ENCODE results near the gene SSR4.
"Not testable (repeated sequence)": the region's sequence is repeated elsewhere in the genome, so short reads cannot be mapped to it uniquely, and the experiment has no call there.

Gene SSR4

GRCh38 chrX:153804100-153804595 lies 9.7 kb downstream of the SSR4 start:
- DNase-seq (ENCODE audit: low read depth in 2 of 2) = no peak

DNA sequence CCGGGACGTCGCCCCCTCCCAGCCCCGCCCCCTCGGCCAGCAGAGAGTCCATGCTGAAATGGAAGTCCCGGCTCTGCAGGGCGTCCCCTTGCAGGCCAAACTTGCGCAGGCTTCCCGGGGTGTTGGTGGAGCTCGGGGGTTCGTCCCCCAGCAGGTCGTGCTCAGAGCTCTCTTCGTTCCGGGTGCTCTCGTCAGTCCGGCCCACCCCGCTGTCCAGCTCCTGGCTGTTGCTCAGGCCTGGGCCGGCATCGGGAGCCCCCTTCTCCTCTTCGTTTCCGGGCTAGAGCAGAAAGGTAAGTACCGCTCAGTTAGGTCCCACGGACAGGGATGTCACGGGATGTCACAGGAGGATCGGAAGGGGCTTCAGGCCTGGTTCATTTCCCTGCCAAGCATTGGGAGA lies 10.2 kb downstream of the SSR4 start:
- DNase-seq (ENCODE audit: low read depth in 2 of 2) = no peak

DNA sequence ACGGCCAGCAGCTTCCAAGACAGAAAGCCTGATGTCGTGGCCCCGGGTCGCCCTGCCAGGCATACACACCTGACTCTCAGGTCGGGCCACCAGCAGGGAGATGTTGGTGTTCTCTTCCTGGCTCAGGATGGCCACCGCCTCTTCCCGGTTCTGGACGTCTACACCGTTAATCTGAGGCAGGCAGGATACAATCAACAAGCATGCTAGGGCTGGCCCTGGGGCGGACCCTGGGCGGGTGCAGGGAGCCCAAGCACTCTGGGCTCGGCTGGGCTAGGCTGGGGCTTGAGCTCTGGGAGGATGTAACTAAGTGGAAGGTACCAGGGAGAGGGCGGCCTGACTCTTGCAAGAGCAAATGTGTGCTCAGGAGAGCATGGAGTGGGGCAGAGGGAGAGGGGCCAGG lies 11.0 kb downstream of the SSR4 start:
- DNase-seq (ENCODE audit: low read depth in 2 of 2) = no peak

- no peak for DNase-seq (ENCODE audit: low read depth in 2 of 2)
These were observed 12.6 kb downstream of the SSR4 start for GRCh38 chrX:153806999-153807575.

DNA sequence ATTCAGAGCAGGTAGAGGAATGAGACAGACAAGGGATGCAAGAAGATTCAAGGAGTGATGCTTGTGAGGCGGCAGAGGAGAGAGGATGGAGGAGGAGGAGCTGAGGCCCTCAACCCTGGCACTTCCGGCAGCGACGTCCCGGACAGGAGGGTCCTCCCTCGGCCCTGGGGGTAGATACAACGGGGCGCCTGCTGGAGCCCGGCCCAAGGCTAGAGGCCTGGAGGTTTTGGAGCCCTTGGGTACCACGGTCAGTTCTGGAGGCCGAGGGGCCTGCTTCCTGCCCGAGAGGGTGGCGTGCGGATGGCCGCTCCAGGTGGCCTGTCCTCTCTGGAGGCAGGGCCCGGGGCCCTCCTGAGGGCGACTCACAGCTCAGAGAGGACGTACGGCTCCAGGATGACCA lies 13.5 kb downstream of the SSR4 start:
- DNase-seq (ENCODE audit: low read depth in 2 of 2) = no peak

GRCh38 chrX:153812220-153812619 lies 17.8 kb downstream of the SSR4 start:
- DNase-seq (ENCODE audit: low read depth in 2 of 2) = no peak

DNA sequence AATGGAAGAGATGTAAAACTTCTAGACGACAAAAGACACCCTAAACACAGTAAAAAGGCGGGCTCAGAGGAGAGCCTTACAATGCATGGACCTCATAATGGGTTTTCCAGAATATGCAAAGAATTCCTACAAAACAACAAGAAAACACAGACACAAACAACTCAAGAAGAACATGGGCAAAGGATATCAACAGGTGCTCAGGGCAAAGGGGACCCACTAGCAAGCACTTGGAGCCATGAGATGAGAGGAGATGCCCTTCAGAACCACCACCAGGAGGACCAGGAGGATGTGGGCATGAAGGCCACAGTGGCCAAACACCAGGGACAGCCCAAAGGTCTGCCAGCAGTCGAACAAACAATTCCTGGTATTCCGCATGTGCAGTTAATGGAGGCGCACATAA lies 18.7 kb downstream of the SSR4 start:
- DNase-seq (ENCODE audit: low read depth in 2 of 2) = no peak

DNA sequence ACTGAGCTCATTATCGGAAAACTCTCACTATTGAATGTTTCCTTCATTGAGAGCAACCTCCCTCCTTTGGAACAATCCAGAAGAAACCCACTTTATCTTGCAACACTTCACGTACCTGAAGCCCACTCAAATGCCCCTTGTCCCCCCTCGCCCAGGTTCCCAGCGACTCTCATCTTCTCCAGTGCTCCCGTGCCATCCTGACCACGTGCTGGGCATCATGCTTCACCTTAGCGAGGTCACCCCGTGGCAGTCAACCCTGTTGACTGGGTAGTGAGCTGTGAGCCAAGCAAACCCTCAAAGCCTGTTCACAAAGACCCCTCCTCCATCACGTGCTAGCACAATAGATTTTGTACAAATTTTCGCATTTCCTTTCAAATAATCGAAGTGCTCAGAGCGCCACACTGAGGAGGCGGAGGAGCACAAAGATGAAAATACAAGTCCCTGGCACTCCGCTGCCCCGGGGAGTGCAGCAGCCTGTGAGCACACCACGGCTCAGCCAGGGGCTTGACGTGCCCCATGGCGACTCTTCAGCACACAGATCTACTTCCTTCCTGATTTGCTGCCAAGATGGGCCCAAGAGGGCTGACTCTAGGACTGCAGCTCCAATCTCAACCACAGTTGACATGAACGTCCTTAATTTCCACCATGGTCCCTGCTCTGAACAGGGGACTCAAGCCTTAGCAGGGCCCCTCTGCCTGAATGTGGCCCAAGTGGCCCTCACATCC lies 20.3 kb downstream of the SSR4 start:
- DNase-seq (ENCODE audit: low read depth in 2 of 2) = no peak

GRCh38 chrX:153816831-153817690 lies 22.6 kb downstream of the SSR4 start:
- peak in 1 of 2 donors; percentile 18 for DNase-seq (ENCODE audit: low read depth in 2 of 2)

DNA sequence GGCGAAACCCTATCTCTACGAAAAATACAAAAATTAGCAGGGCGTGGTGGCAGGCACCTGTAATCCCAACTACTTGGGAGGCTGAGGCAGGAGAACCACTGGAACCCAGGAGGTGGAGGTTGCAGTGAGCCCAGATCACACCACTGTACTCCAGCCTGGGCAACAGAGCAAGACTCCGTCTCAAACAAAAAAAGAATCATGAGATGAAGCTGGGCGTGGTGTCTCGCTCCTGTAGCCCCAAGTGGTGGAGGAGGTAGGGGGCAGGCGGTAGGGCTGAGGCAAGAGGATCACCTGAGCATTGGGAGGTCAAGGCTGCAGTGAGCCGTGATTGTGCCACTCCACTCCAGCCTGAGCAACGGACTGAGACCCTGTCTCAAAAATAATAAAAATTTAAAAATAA lies 23.6 kb downstream of the SSR4 start:
- not testable (repeated sequence) for DNase-seq (ENCODE audit: low read depth in 2 of 2)

- DNase-seq (ENCODE audit: low read depth in 2 of 2) = peak in 1 of 2 donors; percentile 39
These were observed 24.3 kb downstream of the SSR4 start for GRCh38 chrX:153818571-153819383.

- DNase-seq (ENCODE audit: low read depth in 2 of 2) = no peak
These were observed 25.0 kb downstream of the SSR4 start for GRCh38 chrX:153819384-153820040.

DNA sequence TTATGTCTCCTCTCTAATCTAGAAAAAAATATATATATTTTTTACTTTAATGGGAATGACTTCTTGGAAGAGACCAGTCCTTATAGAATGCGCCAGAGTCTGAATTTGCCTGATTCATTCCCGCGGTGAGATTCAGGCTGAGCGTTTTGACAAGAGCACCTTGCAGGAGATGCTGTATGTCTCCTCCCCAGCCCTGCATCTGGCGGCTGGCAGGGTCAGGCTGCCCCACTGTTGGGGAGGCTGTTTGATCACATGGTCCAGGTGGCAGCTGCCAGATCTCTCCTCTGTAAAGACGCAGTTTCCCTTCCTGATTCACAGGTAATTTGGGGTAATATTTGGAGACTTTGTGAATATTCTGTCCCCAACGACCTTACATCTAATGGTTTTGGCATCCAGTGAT lies 26.1 kb downstream of the SSR4 start:
- DNase-seq (ENCODE audit: low read depth in 2 of 2) = no peak

- no peak for DNase-seq (ENCODE audit: low read depth in 2 of 2)
These were observed 26.6 kb downstream of the SSR4 start for GRCh38 chrX:153821066-153821465.

DNA sequence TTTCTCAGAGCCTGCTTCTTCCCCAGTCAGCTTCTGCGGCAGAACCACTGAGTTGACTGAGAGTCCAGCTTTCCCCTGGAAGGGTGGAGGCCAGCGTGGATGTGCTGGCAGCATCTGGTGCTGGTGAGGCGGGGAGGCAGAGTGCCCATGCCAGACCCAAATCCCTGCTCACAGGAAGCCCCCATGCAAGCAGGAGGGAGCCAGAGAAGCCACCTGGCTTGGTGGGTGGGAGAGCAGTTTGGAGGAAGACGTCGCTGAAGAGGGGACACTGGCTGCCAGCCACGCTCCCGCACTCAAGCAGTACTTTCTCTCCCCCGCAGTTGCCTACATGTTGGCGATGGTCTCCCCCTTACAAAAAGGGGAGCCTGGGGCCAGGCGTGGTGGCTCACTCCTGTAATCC lies 29.9 kb downstream of the SSR4 start:
- DNase-seq (ENCODE audit: low read depth in 2 of 2) = no peak

- DNase-seq (ENCODE audit: low read depth in 2 of 2) = no peak
These were observed 30.6 kb downstream of the SSR4 start for GRCh38 chrX:153825042-153825441.

- no peak for DNase-seq (ENCODE audit: low read depth in 2 of 2)
These were observed 32.5 kb downstream of the SSR4 start for GRCh38 chrX:153827016-153827415.

GRCh38 chrX:153827903-153828302 lies 33.4 kb downstream of the SSR4 start:
- no peak for DNase-seq (ENCODE audit: low read depth in 2 of 2)

DNA sequence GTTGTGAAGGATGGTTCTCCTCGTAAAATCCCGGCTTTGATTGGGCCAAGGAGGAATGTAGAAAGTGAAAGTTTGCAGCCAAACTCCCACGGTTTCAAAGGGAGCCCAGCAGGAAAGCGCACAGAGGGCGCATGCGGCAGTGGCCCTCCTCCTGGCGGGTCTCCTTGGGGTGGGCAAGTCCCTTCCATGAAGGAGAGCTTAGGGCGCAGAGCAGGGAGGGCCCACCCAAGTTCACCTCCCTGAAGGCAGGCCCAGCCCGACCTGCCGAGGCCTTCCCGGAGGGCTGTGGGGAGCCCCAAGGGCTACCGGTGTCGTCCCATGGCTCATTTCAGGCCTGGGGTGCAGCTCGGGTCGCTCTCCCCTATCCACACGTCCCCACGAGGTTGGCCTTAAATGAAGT lies 33.8 kb downstream of the SSR4 start:
- no peak for DNase-seq (ENCODE audit: low read depth in 2 of 2)

GRCh38 chrX:153828723-153829548 lies 34.5 kb downstream of the SSR4 start:
- no peak for DNase-seq (ENCODE audit: low read depth in 2 of 2)

- DNase-seq (ENCODE audit: low read depth in 2 of 2) = no peak
These were observed 35.0 kb downstream of the SSR4 start for GRCh38 chrX:153829549-153829798.
